ENCODE data around the gene PXN. TPM values are rescaled to one million over a fixed set of nuclear protein-coding genes. Genes with fewer than 3 reads are reported as not detected.

The PXN gene
- total and polyA plus RNA-seq, 2 of the 13 experiments (the other 11 are each of a cell fraction or from before 2014, with no cell fraction given): 13.6 to 14.2 TPM

- no peak; the same call in 1 of the 2 replicates for TF ChIP-seq ELK4 (CRISPR knock-in tag; IDR thresholded peaks at IDR 0.05; ENCODE audit: borderline replicate concordance)
- TF ChIP-seq ZFP41 (CRISPR knock-in tag; IDR thresholded peaks at IDR 0.05; ENCODE audit: borderline replicate concordance): 0 out of 2 replicates have a peak, but pooled peaks have one; percentile 37
- TF ChIP-seq SP2 (CRISPR knock-in tag; IDR thresholded peaks at IDR 0.05): peak; percentile 60
- peak; percentile 86 for TF ChIP-seq ZBTB7A (CRISPR knock-in tag; IDR thresholded peaks at IDR 0.05)
- TF ChIP-seq SALL1 (CRISPR knock-in tag; IDR thresholded peaks at IDR 0.05): peak; percentile 86
- TF ChIP-seq CREBL2 (CRISPR knock-in tag; IDR thresholded peaks at IDR 0.05; ENCODE audit: borderline replicate concordance): peak; percentile 36; the same call in 1 of the 2 replicates
- no peak for TF ChIP-seq ZNF589 (CRISPR knock-in tag; conservative IDR thresholded peaks at IDR 0.05)
- peak; percentile 55; the same call in 1 of the 2 replicates for TF ChIP-seq CSRNP1 (CRISPR knock-in tag; IDR thresholded peaks at IDR 0.05)
- TF ChIP-seq ZNF24 (IDR thresholded peaks at IDR 0.05): no peak
- TF ChIP-seq ONECUT2 (CRISPR knock-in tag; IDR thresholded peaks at IDR 0.05): no peak
- no peak for TF ChIP-seq ZNF513 (CRISPR knock-in tag; conservative IDR thresholded peaks at IDR 0.05)
- no peak for TF ChIP-seq ZNF644 (CRISPR knock-in tag; IDR thresholded peaks at IDR 0.05; ENCODE audit: low read depth)
- no peak for TF ChIP-seq ZNF781 (CRISPR knock-in tag; IDR thresholded peaks at IDR 0.05; ENCODE audit: borderline replicate concordance, not compliant biosample characterization)
- TF ChIP-seq ZNF317 (CRISPR knock-in tag; IDR thresholded peaks at IDR 0.05): 0 out of 2 replicates have a peak, but pooled peaks have one; percentile 7
- peak; percentile 79 for TF ChIP-seq PATZ1 (CRISPR knock-in tag; IDR thresholded peaks at IDR 0.05)
- no peak for TF ChIP-seq ZBTB46 (CRISPR knock-in tag; IDR thresholded peaks at IDR 0.05; ENCODE audit: borderline replicate concordance)
- peak; percentile 59; the same call in 1 of the 2 replicates for TF ChIP-seq GFI1 (CRISPR knock-in tag; IDR thresholded peaks at IDR 0.05; ENCODE audit: borderline replicate concordance)
- 0 out of 2 replicates have a peak, but pooled peaks have one; percentile 29 for TF ChIP-seq GATAD2A (CRISPR knock-in tag; IDR thresholded peaks at IDR 0.05)
- TF ChIP-seq THAP7 (CRISPR knock-in tag; IDR thresholded peaks at IDR 0.05): peak; percentile 93
These were observed 70.8 kb downstream of the PXN start, which contains the start of gene GCN1 (continued) for GRCh38 chr12:120194534-120195395.

Data from HepG2 (cell line).